ENCODE results near the gene ENO4. TPM values are rescaled to one million over a fixed set of nuclear protein-coding genes. Genes with fewer than 3 reads are reported as not detected.

Gene ENO4
- total RNA-seq, 1 experiment from 2014 or later, result 0.22 TPM

DNA sequence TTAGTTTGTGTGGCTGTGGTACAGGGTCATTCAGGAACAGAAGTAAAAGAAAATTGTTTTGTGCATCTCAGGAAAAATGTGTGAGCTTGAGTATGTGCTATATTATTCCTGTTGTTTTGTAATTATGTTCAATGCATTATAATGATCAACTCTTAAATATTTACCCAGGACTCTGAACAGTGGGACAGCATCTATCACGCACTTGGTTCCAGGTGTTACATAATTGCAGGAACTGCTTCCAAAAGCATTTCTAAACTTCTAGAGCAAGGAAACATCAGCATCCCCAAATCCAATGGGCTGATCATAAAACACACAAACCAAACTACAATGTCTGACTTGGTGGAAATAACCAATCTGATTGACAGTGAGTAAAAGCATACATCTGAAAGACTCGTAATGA, 26.6 kb downstream of the ENO4 start:
- H3K79me2 ChIP-seq (ENCODE audit: insufficient read depth, low read length), result no peaks in the 10 kb centered on the region
- TF ChIP-seq SRF (IDR thresholded peaks at IDR 0.05; ENCODE audit: low read depth) (no peak), ZNF274 (IDR thresholded peaks at IDR 0.05; ENCODE audit: low read depth, low read length) (no peak), ZFX (IDR thresholded peaks at IDR 0.05) (no peak), CEBPB (IDR thresholded peaks at IDR 0.05; ENCODE audit: low read depth) (no peak), EGR1 (IDR thresholded peaks at IDR 0.05; ENCODE audit: low read depth) (no peak), RAD21 (IDR thresholded peaks at IDR 0.05; ENCODE audit: low read depth) (no peak)
- 0 out of 2 replicates have a peak, but pooled peaks cover 6% of the 10 kb centered on the region for H3K27me3 ChIP-seq (ENCODE audit: insufficient read depth, low read length)
- DNase-seq (ENCODE audit: low read depth, low spot score), result no peak
- BruUV-seq (replicated peaks), result no TSS peak
- RAD21 ChIA-PET (ENCODE audit: low non-redundant PET in 1 of 2, low total read pairs in 2 of 2, uncharacterized antibody in 2 of 2, unreplicated experiment in 2 of 2), result interaction anchor here in 1 of 2 experiments (0.6 kb wide), 1 partner anchor 130 kb away, joined by 3 read pairs; no protein-coding TSS in a partner anchor
- no peaks in the 10 kb centered on the region for H3K9me3 ChIP-seq (ENCODE audit: control insufficient read depth in 1 of 2, insufficient read depth in 1 of 2, low read depth in 1 of 2, low read length in 2 of 2)
- POLR2A ChIA-PET, result no interaction called here
- no peak overlapping the region for H3K27ac ChIP-seq (ENCODE audit: low read depth, low read length)
- no peaks in the 10 kb centered on the region for H3K4me1 ChIP-seq (ENCODE audit: control insufficient read depth in 1 of 2, insufficient read depth in 2 of 2, low read length in 2 of 2)
- H3K9me2 ChIP-seq (ENCODE audit: insufficient read depth), result no peaks in the 10 kb centered on the region
- no peak overlapping the region for H2AFZ ChIP-seq (ENCODE audit: low read depth, low read length, poor library complexity, severe bottlenecking)
- H3K4me3 ChIP-seq (replicated peaks in 1 of 2; ENCODE audit: low read depth in 1 of 2, low read length in 2 of 2), result no peak overlapping the region
- CTCF ChIA-PET, result no interaction called here
- H3K4me2 ChIP-seq (ENCODE audit: low read length), result no peak overlapping the region
- H3K9ac ChIP-seq (ENCODE audit: low read length), result no peak overlapping the region
- H3K36me3 ChIP-seq (ENCODE audit: control insufficient read depth in 1 of 2, insufficient read depth in 2 of 2, low read length in 2 of 2), result no peaks in the 10 kb centered on the region
- no peak for ATAC-seq
- intact Hi-C loops (cut with micrococcal nuclease), result no loop called here
- no peaks in the 10 kb centered on the region for H4K20me1 ChIP-seq (ENCODE audit: insufficient read depth)

DNA sequence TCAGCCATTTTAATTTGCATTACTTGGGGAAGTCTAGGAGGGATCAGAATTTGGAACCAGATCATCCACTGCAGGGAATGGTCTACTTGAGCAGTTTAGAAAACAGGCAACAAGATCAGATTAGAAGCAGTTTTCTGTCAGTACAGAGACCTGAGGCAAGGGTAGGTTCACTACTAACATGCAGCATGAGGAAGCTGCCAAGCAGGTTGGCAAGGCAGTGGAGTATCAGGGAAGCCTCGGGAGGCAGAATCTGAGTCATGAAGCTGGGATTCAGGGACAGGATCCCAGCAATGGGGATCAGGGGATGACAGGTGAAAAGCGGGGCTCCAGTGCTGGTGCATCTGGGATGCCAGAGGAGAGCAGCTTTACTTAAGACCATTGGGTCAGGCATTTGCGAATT, 28.1 kb downstream of the ENO4 start:
- no peaks in the 10 kb centered on the region for H3K9me3 ChIP-seq (ENCODE audit: control insufficient read depth in 1 of 2, insufficient read depth in 1 of 2, low read depth in 1 of 2, low read length in 2 of 2)
- peak; percentile 31; the same call in 1 of the 2 replicates for ATAC-seq
- H3K79me2 ChIP-seq (ENCODE audit: insufficient read depth, low read length), result no peaks in the 10 kb centered on the region
- H2AFZ ChIP-seq (ENCODE audit: low read depth, low read length, poor library complexity, severe bottlenecking), result no peak overlapping the region
- intact Hi-C loops (cut with micrococcal nuclease), result no loop called here
- no peaks in the 10 kb centered on the region for H3K4me1 ChIP-seq (ENCODE audit: control insufficient read depth in 1 of 2, insufficient read depth in 2 of 2, low read length in 2 of 2)
- ChIA-PET POLR2A (no interaction called here), CTCF (no interaction called here), RAD21 (ENCODE audit: low non-redundant PET in 1 of 2, low total read pairs in 2 of 2, uncharacterized antibody in 2 of 2, unreplicated experiment in 2 of 2) (no interaction called here)
- H3K36me3 ChIP-seq (ENCODE audit: control insufficient read depth in 1 of 2, insufficient read depth in 2 of 2, low read length in 2 of 2), result no peaks in the 10 kb centered on the region
- no peak overlapping the region for H3K9ac ChIP-seq (ENCODE audit: low read length)
- TF ChIP-seq EZH2 (IDR thresholded peaks at IDR 0.05) (no peak), EZH2phosphoT487 (IDR thresholded peaks at IDR 0.05; ENCODE audit: borderline replicate concordance) (no peak), ZFX (IDR thresholded peaks at IDR 0.05) (no peak), SP1 (IDR thresholded peaks at IDR 0.05; ENCODE audit: low read depth) (no peak)
- TF ChIP-seq, protein P1, sequence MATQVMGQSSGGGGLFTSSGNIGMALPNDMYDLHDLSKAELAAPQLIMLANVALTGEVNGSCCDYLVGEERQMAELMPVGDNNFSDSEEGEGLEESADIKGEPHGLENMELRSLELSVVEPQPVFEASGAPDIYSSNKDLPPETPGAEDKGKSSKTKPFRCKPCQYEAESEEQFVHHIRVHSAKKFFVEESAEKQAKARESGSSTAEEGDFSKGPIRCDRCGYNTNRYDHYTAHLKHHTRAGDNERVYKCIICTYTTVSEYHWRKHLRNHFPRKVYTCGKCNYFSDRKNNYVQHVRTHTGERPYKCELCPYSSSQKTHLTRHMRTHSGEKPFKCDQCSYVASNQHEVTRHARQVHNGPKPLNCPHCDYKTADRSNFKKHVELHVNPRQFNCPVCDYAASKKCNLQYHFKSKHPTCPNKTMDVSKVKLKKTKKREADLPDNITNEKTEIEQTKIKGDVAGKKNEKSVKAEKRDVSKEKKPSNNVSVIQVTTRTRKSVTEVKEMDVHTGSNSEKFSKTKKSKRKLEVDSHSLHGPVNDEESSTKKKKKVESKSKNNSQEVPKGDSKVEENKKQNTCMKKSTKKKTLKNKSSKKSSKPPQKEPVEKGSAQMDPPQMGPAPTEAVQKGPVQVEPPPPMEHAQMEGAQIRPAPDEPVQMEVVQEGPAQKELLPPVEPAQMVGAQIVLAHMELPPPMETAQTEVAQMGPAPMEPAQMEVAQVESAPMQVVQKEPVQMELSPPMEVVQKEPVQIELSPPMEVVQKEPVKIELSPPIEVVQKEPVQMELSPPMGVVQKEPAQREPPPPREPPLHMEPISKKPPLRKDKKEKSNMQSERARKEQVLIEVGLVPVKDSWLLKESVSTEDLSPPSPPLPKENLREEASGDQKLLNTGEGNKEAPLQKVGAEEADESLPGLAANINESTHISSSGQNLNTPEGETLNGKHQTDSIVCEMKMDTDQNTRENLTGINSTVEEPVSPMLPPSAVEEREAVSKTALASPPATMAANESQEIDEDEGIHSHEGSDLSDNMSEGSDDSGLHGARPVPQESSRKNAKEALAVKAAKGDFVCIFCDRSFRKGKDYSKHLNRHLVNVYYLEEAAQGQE (IDR thresholded peaks at IDR 0.05; ENCODE audit: low read depth), result no peak
- 0 out of 2 replicates have a peak, but pooled peaks cover 6% of the 10 kb centered on the region for H3K27me3 ChIP-seq (ENCODE audit: insufficient read depth, low read length)
- no peaks in the 10 kb centered on the region for H4K20me1 ChIP-seq (ENCODE audit: insufficient read depth)
- H3K27ac ChIP-seq (ENCODE audit: low read depth, low read length), result no peak overlapping the region
- BruUV-seq (replicated peaks), result no TSS peak
- H3K4me2 ChIP-seq (ENCODE audit: low read length), result no peak overlapping the region
- no peak for DNase-seq (ENCODE audit: low read depth, low spot score)
- no peaks in the 10 kb centered on the region for H3K9me2 ChIP-seq (ENCODE audit: insufficient read depth)
- no peak overlapping the region for H3K4me3 ChIP-seq (replicated peaks in 1 of 2; ENCODE audit: low read depth in 1 of 2, low read length in 2 of 2)

Measured in HCT116 (cell line).